ENCODE measurements around the gene C19orf25. TPM values are rescaled to one million over a fixed set of nuclear protein-coding genes. Genes with fewer than 3 reads are reported as not detected.

The C19orf25 gene
- total RNA-seq, 4 donors from 2014 or later: 34.3 to 49.6 (median 45.7) TPM

DNA sequence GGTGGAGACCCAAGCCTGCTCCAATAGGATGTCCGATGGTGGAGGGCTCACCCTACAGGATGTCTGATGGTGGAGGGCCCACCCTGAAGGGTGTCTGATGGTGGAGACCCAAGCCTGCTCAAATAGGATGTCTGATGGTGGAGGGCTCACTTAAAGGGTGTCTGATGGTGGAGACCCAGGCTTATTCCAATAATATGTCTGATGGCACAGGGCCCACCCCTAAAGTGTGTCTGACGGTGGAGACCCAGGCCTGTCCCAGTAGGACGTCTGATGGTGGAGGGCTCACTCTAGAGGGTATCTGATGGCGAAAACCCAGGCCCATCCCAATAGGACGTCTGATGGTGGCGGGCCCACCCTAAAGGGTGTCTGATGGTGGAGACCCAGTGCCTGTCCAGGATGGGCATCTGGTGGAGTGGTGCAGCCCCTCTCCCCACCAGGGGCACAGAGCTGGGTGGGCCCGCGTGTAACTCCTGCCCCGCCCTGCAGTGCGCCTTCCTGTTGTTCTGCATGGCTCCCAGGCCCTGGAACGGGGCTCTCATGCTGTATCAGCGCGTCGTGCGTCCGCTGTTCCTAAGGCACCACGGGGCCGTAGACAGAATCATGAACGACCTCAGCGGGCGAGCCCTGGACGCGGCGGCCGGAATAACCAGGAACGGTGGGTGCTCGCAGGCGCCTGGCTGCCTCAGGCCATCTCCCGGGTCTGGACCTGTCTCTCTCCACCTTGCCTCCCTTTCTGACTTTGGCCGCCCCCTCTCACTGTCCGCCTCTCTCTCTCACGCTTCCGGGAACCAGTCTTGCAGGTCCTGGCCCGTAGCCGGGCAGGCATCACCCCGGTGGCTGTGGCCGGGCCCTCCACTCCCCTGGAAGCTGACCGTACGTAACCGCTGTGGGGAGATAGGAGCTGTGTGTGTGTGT lies 17.0 kb upstream of the C19orf25 start:
- intact Hi-C loops (cut with DNase I; ENCODE audit: low total_unique reads): no loop called here
- TF ChIP-seq, protein P1, sequence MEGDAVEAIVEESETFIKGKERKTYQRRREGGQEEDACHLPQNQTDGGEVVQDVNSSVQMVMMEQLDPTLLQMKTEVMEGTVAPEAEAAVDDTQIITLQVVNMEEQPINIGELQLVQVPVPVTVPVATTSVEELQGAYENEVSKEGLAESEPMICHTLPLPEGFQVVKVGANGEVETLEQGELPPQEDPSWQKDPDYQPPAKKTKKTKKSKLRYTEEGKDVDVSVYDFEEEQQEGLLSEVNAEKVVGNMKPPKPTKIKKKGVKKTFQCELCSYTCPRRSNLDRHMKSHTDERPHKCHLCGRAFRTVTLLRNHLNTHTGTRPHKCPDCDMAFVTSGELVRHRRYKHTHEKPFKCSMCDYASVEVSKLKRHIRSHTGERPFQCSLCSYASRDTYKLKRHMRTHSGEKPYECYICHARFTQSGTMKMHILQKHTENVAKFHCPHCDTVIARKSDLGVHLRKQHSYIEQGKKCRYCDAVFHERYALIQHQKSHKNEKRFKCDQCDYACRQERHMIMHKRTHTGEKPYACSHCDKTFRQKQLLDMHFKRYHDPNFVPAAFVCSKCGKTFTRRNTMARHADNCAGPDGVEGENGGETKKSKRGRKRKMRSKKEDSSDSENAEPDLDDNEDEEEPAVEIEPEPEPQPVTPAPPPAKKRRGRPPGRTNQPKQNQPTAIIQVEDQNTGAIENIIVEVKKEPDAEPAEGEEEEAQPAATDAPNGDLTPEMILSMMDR (IDR thresholded peaks at IDR 0.05): no peak
- TF ChIP-seq POLR2A (IDR thresholded peaks at IDR 0.05): no peak
- no peak overlapping the region for H3K4me3 ChIP-seq (ENCODE audit: low read depth, poor library complexity, severe bottlenecking)
- 52 to 64% methylated on average over 38 to 39 of the region's 40 CpGs for WGBS, 2 donors
- DNase-seq (ENCODE audit: low spot score in 2 of 2): no peak

DNA sequence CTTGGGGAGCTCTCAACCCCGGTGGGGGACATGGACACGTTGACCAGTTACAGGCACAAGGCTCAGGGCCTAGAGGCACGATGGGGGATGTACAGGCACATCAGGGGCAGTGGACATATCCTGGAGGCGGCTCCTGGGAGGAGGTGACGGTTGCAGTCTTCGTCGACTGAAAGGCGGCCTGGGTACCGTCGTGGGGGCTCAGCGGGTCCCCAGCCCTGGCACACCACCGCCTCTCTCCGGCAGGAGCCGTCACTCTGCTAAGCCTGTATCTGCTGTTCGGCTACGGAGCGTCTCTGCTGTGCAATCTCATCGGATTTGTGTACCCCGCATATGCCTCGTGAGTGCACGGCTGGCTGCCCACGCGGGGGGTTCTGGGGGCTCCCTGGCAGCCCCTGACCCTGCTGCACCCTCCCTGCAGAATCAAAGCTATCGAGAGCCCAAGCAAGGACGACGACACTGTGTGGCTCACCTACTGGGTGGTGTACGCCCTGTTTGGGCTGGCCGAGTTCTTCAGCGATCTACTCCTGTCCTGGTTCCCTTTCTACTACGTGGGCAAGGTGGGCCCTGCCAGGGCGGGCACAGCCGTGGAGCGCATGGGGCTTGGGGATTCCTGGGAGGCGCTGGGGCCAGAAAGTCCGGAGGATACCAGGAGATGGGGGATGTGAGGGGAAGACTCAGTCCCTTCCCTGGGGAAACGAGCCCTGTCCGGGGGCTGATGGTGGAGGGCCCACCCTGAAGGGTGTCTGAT lies 16.2 kb upstream of the C19orf25 start:
- no peak overlapping the region for H3K4me3 ChIP-seq (ENCODE audit: low read depth, poor library complexity, severe bottlenecking)
- TF ChIP-seq, protein P1 (IDR thresholded peaks at IDR 0.05): no peak
- no peak for TF ChIP-seq POLR2A (IDR thresholded peaks at IDR 0.05)
- WGBS, 2 donors: 84 to 87% methylated on average over 29 to 31 of the region's 37 CpGs
- no peak for DNase-seq (ENCODE audit: low spot score in 2 of 2)
- intact Hi-C loops (cut with DNase I; ENCODE audit: low total_unique reads): no loop called here

DNA sequence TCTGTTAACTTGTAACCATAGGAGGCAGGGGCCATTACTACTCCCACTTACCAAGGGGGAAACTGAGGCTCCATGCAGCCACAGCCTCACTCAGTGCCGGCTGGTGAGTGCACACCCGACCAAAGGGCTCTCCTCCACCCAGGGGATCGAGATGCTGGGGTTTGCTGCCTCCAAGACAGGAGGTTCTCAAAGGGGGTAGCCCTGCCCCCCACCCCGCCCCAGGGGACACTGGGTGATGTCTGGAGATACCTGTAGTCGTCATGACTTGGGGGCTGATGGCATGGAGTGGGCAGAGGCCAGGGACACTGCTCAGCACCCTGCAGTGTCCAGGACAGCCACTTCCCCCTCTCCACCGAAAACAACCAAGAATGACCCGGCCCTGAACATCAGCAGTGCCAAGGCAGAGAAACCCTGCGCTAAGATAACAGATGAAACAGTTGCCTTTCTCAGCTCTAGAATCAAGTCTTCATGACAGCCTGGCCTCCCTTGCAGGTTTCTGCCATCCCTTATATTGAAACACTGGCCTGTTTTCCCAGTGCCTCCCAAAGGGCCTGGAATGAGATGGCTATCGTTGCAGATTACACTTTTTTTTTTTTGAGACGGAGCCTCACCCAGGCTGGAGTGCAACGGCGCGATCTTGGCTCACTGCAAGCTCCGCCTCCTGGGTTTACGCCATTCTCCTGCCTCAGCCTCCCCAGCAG lies 15.2 kb upstream of the C19orf25 start:
- no peak overlapping the region for H3K4me3 ChIP-seq (ENCODE audit: low read depth, poor library complexity, severe bottlenecking)
- 54 to 55% methylated on average over 12 to 13 of the region's 15 CpGs for WGBS, 2 donors
- TF ChIP-seq, protein P1 (IDR thresholded peaks at IDR 0.05): no peak
- TF ChIP-seq POLR2A (IDR thresholded peaks at IDR 0.05): no peak
- intact Hi-C loops (cut with DNase I; ENCODE audit: low total_unique reads): no loop called here
- no peak for DNase-seq (ENCODE audit: low spot score in 2 of 2)

DNA sequence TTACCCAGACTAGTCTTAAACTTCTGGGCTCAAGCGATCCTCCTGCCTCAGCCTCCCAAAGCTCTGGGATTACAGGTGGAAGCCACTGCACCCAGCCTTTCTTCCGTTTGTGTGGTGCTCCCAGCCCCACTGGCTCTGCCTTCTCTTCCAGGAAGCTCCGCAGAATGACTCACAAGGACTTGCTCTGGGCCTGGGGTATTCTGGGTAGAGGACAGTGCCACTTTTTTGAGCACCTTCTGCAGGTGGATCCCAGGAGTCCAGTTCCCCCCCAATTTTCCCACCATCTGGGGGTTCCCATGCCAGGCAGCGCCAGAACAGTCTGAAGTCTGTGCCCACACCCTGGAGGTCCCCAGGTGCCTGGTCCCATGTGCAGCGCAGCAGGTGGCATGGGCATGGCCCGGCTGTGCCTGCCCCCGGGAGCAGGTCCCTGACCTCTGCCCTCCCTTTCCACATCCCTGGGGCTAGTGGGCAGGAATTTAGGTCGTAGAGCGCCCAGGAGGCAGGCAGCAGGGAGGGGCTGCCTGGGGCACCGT lies 13.5 kb upstream of the C19orf25 start:
- no peak for DNase-seq (ENCODE audit: low spot score in 2 of 2)
- TF ChIP-seq, protein P1 (IDR thresholded peaks at IDR 0.05): no peak
- no peak for TF ChIP-seq POLR2A (IDR thresholded peaks at IDR 0.05)
- 61 to 63% methylated on average over 10 of the region's 10 CpGs for WGBS, 2 donors
- intact Hi-C loops (cut with DNase I; ENCODE audit: low total_unique reads): no loop called here
- H3K4me3 ChIP-seq (ENCODE audit: low read depth, poor library complexity, severe bottlenecking): no peak overlapping the region

DNA sequence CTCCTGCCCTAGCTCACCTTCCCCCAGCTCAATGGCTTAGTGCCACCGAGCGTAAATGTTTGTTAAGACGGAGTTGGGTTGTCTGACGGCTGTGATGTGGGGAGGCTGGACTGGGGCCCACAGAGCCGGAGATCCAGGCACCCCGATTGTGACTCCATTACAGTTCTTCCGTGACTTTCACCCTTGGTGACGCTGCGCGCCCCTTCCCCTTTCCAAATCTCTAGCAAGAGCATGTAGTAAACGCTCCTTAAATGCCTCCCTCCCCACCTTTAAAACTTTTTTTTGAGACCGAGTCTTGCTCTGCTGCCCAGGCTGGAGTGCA lies 12.8 kb upstream of the C19orf25 start:
- no peak overlapping the region for H3K4me3 ChIP-seq (ENCODE audit: low read depth, poor library complexity, severe bottlenecking)
- intact Hi-C loops (cut with DNase I; ENCODE audit: low total_unique reads): no loop called here
- 54 to 56% methylated on average over 12 of the region's 12 CpGs for WGBS, 2 donors
- DNase-seq (ENCODE audit: low spot score in 2 of 2): no peak
- TF ChIP-seq, protein P1 (IDR thresholded peaks at IDR 0.05): no peak
- no peak for TF ChIP-seq POLR2A (IDR thresholded peaks at IDR 0.05)
